Measurements from ENCODE around the gene GP9.
"Not testable (repeated sequence)": the region's sequence is repeated elsewhere in the genome, so short reads cannot be mapped to it uniquely, and the experiment has no call there.

Gene GP9

DNA sequence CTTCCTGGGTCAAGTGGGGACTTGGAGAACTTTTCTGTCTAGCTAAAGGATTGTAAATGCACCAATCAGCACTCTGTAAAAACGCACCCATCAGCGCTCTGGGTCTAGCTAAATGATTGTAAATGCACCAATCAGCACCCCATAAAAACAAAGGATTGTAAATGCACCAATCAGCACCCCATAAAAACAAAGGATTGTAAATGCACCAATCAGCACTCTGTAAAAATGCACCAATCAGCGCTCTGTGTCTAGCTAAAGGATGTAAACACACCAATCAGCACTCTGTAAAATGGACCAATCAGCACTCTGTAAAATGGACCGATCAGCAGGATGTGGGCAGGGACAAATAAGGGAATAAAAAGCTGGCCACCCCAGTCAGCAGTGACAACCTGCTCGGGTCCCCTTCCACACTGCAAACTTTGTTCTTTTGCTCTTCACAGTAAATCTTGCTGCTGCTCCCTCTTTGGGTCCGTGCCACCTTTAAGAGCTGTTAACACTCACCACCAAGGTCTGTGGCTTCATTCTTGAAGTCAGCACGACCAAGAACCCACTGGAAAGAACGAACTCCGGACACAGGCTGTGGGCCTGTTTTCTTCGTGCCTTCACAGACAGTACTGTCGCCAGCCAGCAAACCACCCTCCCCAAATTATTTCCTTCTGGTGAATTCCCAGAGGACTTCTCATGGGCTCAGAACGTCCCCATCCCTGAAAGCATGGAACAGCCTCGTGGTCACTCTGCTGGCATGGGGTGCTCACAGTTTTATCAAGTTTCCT is 8.9 kb downstream of the GP9 start:
- DNase-seq (ENCODE audit: insufficient read length, low spot score); FAIRE-seq: not testable (repeated sequence)

DNA sequence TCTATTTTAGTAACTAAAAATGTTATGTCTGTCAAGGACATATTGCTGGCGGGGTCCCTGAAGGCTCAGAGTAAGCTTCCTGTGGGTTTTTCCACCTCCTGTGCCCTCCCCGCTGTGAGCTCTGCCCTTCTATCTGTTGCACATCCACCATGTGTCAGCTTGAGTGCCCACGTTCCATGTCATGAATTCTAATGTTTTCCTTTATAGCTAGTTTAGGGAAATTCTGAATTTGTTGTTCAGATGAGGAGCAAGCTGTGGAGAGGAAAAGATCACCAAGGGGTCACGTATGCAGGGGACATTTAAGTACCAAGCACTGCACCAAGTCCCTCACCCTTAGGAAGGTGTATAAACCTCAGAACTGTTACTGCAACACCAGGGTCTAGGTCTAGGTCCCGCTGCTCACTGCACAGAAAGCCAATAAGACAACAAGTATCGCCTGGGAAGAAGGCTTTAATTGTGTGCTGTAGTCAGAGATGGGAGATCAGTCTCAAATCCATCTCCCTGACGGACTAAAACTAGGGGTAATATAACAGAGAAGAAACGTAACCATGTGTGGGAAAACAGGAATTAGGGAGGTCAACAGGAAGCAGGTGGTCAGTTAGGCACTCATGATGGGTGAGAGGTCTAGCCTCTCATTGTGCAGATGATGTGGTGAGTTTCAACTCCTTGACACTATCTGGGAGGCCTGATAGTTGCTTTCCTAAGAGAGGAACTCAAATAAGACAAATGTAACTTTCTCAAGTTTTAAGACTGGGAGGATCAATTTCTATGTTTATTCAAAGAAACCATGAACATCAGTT is 9.7 kb downstream of the GP9 start:
- FAIRE-seq (no peak), DNase-seq (ENCODE audit: insufficient read length, low spot score) (no peak)

DNA sequence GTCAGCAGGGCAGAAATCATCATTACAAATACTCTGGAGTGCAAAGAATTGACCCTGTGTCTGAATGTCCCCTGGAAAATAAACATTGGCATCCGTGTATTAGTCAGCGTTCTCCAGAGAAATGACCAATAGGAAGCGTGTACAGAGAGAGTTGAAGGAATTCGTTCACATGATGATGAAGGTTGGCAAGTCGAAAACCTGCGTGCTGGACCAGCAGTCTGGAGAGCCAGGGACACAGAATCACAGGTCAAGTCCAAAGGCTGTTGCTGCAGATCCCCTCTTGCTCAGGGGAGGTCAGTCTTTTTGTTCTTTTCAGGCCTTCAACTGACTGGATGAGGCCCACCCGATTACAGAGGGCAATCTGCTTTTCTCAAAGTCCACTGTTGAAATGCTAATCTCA is 16.6 kb downstream of the GP9 start:
- FAIRE-seq (no peak), DNase-seq (ENCODE audit: insufficient read length, low spot score) (no peak)

DNA sequence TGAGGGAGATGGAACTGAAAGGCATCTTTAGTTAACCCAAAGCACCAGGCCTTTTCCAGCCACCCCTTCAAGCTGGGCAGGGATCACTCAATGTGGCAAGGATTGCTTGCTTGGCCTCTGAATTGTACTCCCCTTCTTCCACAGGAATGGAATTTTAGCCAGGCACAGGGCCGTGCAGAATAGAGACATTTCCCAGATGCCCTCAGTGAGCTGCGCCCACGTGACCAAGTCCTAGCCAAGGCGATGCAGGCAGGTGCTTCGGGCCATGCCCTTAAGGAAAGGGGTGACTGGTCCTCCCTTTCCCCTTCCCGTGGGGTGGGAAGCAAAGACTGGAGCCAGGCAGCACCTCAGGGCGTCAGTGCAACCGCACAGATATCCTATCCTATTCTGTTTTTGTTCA is 17.9 kb downstream of the GP9 start:
- no peak for FAIRE-seq

DNA sequence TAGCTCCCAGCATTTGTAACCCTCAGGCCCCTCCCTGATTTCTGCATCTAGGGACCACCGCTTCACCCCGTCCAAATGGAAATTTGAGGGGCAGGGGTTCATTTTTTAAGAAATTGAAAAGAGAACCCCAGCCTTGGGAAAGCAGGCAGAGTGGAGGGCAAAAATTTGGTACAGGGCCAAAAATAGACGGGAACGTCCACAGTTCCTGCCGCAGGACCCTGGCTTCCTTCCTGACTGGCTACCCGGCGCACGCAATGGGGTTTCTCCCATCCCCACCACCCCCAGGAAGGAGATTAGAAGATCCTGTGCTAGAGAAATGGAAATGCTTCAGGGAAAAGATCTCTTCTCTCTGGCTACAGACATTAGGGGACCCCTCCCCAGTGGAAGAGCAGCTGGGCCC is 20.9 kb downstream of the GP9 start:
- no peak for DNase-seq (ENCODE audit: insufficient read length, low spot score)
- no peak for FAIRE-seq

More for the DNA sequence above, 17.9 kb downstream of the GP9 start:
- no peak for DNase-seq (ENCODE audit: insufficient read length, low spot score)

DNA sequence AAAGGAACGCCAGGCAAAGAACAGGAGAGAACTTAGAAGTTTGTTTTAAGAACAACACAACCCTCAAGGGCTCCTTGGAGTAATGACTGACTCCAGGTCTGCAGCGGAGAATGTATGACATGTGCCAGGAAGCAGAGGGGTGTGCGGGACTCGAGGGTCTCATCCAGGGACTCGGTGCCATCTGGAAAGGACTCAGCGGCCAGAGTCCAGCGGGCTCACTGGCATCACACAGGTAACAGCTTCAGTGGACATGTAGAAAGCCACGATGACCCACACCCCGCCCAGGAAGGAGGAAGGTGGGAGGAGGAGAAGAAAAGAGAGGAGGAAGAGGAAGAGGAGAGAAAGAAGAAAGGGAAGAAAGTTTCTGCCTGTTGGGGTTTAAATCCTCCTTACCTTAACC is 21.4 kb downstream of the GP9 start:
- FAIRE-seq, result no peak
- no peak for DNase-seq (ENCODE audit: insufficient read length, low spot score)

DNA sequence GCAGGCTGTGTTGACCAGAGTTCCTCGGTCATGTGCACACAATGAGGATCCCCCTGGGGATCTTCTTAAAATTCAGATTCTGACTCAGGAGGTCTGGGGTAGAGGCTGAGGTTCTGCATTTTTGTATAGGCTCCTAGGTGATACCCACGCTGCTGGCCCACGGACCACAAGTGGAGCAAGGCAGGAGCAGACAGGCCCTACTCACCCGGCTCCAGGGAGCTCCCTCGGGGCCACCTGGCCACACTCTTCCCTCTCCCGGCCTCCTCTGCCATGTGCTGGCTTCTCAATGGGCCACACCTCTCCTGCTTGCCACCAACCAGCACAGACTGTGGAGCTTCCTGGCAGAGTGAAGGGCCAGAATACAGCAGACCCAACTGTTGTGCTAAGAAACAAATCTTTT is 23.9 kb downstream of the GP9 start:
- FAIRE-seq (no peak), DNase-seq (ENCODE audit: insufficient read length, low spot score) (no peak)

DNA sequence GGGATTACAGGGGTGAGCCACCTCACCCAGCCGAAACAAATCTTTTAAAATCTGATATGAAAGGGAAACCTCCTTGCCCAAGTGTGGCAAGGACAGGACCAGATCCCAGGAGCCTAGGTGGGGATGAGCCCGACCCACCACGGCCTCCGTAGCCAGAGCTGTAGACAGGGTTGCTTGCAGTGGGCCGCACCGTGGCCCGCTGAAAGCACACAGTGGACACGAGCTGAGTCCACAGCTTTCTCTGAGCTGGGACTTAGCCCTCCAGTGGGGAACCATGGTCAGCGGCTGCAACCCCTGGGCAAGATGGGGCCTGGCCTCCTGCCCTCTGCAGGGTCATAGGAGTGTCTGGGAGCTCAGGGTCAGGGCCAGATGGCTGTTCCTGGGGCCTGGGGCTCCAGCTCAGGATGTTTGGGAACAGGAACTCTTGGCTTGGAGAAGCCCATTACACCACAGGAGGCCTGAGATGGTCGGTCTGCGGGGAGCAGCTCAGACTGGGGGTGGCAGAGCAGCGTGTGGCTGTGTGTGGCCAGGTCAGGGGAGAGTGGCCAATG is 24.7 kb downstream of the GP9 start:
- FAIRE-seq, result no peak
- no peak for DNase-seq (ENCODE audit: insufficient read length, low spot score)

DNA sequence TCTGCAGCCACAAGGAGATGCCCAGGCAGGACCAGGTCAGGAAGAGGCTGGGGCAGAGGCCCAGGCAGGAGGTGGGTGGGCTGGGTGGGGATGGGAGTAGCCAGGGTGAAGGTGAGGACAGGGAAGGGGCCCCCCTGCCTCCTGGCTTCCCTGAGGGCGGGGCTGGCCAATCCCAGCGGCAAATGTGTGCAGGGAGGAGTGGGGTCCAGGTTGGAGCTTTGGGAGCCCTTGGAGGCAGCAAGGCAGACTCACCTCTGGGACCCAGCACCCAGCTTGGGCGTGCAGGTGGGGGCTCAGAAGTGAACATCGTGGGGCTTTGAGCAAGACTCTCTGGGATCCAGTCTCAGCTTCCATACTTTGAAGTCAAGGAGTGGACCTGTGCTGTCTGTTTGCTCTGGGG is 25.2 kb downstream of the GP9 start:
- FAIRE-seq (no peak), DNase-seq (ENCODE audit: insufficient read length, low spot score) (no peak)

DNA sequence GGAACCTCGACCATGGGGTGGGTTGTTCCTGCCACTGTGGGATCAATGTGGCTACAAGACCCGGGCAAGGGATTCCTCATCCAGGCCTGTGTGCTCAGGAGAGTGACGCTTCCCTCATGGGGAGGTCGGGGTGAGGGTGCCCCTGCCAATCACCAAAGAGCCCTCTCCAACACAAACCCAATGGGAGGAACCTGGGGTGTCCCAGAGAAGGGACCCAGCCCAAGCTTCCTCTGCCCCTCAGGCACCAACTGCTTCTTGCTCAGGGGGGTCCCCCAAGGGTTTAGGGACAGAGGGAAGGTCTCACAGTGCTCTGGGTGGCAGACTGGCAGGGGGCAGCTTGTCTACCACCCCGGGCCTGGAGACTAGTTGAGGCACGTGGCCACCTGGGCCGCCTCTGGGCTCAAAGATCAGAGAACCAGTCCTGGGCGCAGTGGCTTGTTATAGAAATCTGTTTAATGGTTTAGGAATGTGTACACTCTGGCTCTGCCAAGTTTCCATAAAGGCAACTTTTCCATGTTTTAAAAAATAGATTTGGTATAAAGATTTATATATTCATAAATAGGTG is 26.6 kb downstream of the GP9 start:
- no peak for FAIRE-seq
- DNase-seq (ENCODE audit: insufficient read length, low spot score), result no peak

DNA sequence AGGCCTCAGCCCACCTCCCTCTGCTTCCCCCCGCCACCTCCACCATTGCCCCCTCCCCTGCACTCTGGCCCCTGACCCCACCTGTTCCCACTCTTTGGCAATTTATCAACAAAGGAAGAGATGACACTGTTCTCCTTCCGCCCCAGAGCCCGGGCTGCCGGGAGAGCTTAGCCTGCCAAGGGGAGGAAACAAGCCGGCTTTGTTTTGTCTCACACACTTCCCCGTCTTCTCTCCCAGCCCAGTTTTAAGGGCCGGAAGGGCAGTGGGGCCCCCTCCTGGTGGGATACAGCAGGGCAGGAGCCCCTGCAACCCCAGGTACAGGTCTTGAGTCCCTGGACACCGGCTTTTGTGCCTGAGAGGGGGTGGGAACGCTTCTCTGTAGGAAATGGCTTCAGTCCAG is 27.3 kb downstream of the GP9 start:
- FAIRE-seq, result peak; percentile 69
- not testable (repeated sequence) for DNase-seq (ENCODE audit: insufficient read length, low spot score)

DNA sequence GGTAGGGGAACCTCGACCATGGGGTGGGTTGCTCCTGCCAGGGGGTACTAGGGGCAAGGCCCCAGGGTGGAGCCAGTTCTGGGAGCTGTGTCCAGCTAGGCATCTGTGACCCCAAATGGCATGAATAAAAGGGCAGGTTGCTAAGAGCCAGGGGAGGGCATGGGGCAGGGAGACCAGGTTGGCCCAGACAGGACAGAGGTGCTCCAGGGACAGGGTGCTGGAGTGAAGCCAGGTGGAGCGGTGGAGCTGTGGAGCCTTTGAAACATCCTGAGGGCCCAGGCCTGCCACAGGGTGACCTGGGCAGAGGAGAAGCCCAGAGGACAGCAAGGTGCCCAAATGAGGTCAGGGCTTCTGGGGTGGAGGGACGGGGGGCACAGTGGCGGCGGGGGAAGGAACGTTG is 27.7 kb downstream of the GP9 start:
- not testable (repeated sequence) for DNase-seq (ENCODE audit: insufficient read length, low spot score); FAIRE-seq

DNA sequence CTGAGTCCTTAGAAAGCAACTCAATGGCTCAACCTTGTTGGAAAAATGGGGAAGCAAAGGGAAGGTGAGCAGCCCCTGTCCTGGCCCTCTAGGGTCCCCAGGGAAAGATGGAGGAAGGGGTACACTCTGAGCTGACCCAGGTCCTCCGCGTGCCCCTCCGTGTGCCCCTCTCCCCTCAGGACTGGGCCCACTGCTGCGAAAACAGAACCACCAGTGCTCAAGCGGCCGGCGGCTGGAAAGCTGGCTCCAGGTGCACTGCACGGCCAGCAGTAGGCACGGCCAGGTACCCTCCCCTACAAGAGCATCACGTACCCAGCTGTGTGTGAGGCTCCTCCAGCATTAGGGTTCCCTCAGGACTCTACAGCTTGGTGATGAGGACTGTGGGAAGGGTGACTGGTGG is 34.7 kb downstream of the GP9 start:
- FAIRE-seq (no peak), DNase-seq (ENCODE audit: insufficient read length, low spot score) (no peak)

DNA sequence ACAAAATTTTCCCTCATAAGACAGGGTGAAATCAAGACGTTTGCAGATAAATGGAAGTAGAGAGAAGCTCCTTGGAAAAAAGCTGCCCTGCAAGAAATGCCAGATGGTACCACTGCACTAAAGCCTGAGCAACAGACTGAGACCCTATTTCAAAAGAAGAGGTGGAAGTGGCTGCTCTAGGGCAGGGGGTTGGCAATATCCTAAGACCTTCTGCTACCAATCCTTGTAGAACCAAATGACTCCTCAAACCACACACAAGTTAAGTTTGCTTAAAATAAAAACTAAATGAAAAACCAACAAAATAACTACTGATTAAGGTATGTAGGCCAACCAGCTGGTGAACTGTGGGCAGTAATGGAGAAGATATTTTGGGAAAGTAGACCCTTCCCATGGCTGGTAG is 39.7 kb downstream of the GP9 start:
- DNase-seq (ENCODE audit: insufficient read length, low spot score) (no peak), FAIRE-seq (no peak)

DNA sequence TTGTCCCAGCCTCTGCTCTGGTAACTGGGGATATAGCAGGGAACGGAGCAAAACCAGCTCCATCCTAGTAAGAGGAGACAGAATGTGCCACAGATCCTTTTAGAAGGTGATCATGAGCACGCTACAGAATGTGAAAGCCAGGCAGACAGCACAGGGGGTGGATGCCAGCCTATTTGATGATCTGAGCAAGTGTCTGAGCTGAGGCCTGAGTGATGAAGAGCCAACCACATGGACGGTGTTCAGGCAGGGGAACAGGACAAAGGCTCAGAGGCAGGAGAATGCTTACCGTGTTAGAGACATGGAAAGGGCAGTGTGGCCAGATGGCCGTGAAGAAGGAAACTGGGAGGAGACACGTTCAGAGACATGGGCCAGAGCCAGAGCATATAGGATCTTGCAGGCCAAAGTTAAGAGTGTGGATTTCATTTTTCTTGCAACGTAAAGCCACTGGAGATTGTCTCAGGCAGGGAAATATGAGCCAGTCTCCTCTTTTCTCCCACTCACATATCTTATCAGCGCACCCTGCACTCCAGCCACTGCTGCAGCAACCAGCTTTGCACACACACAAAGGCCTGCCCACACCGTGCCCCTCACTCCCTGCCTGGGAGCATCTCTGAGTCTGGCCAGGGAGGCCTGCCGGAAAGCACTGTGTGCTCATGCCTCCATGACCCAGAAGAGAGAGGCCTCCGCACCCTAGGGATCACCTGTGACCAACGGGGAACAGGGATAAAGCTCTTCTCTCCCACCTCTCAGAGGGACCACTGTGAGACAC is 41.0 kb downstream of the GP9 start:
- DNase-seq (ENCODE audit: insufficient read length, low spot score), result no peak
- FAIRE-seq, result no peak

DNA sequence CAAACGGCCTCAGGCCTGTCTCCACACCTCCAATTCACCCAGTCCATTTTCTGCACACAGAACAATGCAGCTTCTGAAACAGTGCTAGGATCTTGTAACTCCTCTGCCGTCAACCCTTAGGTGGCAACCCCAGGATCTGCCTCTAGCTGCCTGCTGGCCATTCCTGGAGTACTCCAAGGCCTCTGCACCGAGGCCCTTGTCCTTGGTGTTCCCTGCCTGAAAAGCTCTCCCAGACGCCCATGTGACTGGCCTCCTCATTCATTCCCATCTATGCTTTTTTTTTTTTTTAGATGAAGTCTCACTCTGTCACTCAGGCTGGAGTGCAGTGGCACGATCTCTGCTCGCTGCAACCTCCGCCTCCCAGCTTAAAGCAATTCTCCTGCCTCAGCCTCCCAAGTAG is 42.7 kb downstream of the GP9 start:
- DNase-seq (ENCODE audit: insufficient read length, low spot score) (no peak), FAIRE-seq (no peak)

DNA sequence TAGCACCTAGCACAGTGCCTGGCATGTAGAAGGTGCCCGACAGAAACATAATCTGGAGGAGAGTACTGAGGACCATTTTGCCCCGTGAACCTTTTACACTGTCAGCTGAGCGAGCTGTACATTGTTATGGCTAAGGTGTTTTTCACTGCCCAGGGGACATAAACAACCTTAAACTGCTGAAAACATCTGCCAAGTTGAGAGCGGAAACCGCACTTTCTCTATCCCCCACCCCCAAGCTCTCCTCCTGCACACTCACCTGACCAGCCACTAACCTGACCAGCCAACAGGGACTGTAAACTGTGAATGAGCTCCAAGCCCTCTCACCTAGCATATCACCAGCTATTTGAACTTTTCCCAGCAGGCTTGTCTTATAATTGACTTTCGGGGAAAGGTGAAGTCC is 43.5 kb downstream of the GP9 start:
- no peak for FAIRE-seq
- no peak for DNase-seq (ENCODE audit: insufficient read length, low spot score)

DNA sequence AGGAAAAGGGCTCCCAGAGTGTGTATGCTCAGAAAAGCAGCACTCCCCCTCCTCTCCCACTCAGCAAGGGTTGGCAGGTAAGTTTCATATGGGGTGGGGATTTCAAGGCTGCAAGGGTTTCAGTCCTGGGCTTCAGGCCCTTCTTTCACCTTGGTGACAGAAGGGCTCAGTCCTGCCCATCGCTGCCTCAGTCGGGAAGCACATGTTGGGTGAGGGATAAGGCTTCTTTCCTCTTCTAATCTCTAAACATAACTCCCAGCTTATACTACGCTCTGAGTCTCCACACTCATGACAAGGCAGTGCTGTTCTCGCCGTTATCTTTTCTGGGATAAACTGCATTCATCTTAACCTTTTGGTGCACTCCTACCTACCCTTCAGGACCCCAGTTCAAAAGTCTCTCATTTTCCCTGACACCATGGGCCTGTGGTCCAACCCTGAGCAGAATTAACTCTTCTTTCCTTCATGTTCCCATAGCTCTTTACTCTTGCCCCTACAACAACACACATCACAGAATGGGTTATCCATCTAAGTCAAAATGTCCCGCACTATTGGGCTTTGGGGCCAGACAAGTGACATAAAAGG is 44.0 kb downstream of the GP9 start:
- no peak for FAIRE-seq

DNA sequence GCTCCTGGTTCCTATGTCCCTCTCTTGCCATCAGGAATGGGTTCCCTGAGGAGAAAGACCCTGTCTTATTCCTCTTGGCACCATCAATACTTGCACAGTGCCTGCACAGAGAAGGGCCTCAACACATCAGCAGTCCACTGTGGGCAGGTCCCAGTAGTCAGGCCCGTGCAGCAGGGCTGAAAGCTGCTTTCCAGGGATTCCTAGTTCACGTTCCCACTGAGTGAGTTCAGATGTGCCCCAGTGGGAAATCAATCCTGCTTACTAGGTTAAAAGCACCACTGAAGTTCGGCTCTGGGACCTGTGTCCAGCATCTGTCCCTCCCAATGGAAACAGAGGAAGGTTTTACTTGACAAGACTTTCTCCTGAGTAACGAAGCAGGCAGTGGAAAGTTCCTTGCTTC is 45.3 kb downstream of the GP9 start:
- DNase-seq (ENCODE audit: insufficient read length, low spot score) (no peak), FAIRE-seq (no peak)

More for the DNA sequence above, 44.0 kb downstream of the GP9 start:
- no peak for DNase-seq (ENCODE audit: insufficient read length, low spot score)

DNA sequence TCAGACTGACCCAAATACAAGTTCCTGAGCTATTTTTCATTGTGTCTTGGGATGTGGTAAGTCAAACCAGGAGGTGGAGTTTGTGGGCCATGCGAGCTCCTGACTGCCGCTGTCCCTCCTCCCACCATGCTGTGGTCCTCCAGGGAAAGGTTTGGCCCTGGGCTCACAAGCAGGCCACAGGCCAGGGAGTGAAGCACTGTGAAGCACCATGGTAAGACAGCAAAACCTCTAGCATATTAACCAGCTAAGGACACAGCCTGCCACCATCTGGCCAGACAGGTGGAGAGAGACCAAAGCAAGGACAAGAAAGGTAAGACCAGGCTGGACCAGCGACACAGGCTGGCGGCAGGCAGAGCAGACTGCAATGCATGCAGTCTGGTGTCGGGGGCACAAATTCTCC is 45.7 kb downstream of the GP9 start:
- DNase-seq (ENCODE audit: insufficient read length, low spot score) (no peak), FAIRE-seq (no peak)

All from HTR-8/SVneo (cell line).